GM12878 (cell line): ENCODE results near the gene SEMA4F. TPM values are rescaled to one million over a fixed set of nuclear protein-coding genes. Genes with fewer than 3 reads are reported as not detected.

Experiments
- ATAC-seq: fragments of 200-7000 bp; cut with Tn5 transposase; 3 replicates; pipeline ENCODE4 v1.9.1; 2020; ENCODE audit warnings: mild to moderate bottlenecking, moderate library complexity
- BruUV-seq: library from RNA; stranded (reverse); fragments of 400-500 nt; replicated peaks from 2 replicates; lab custom pipeline; 2021; lab: Mats Ljungman, UMichigan
- CTCF ChIA-PET: fragments of 300-600 bp; sonication (Branson Sonifier 250); formaldehyde crosslinking; extraction: SDS; loops from one replicate; lab custom pipeline; 2021; ENCODE audit warnings: inconsistent platforms; lab: Yijun Ruan, JAX
- POLR2A ChIA-PET: fragments of 350-600 bp; formaldehyde crosslinking; extraction: SDS; loops from one replicate; lab custom pipeline; 2021; ENCODE audit warnings: inconsistent platforms; lab: Charles Lee
- RAD21 ChIA-PET: fragments of 300-600 bp; sonication (Branson Sonifier 250); formaldehyde crosslinking; loops from one replicate; lab custom pipeline; 2023; ENCODE audit warnings: antibody characterized with exemption; ENCODE audit not compliant: unreplicated experiment; lab: Charles Lee
- SMC1A ChIA-PET: fragments of 300-600 bp; sonication (Branson Sonifier 250); formaldehyde crosslinking; loops from one replicate; lab custom pipeline; 2023; ENCODE audit not compliant: unreplicated experiment, uncharacterized antibody; lab: Charles Lee
- DNase-seq: peaks from one replicate; pipeline ENCODE4 v3.0.0-alpha.2; 2011; ENCODE audit warnings: low read depth, low spot score
- FAIRE-seq: peaks from 3 replicates; lab custom pipeline; 2011; peaks lifted over from hg19 to GRCh38; lab: Jason Lieb, UNC
- H2AFZ ChIP-seq: 2 replicates; pipeline ENCODE4 v1.6.0; 2011; ENCODE audit warnings: low read depth, low read length, control low read depth; ENCODE audit not compliant: control insufficient read depth
- H3K27ac ChIP-seq: 2 replicates; pipeline ENCODE4 v1.5.1; 2011; ENCODE audit warnings: control low read depth; ENCODE audit not compliant: control insufficient read depth, insufficient read depth
- H3K27me3 ChIP-seq, 2 experiments: replicated peaks in 1 of 2; 2 replicates each; pipeline versions ENCODE4 v1.6.0 to v1.6.1; 2011; ENCODE audit warnings: low read length in 1 of 2; ENCODE audit not compliant: control insufficient read depth in 2 of 2, insufficient read depth in 2 of 2
- H3K36me3 ChIP-seq, 2 experiments: 2 replicates each; pipeline ENCODE4 v1.5.1; 2011; ENCODE audit warnings: low read length in 1 of 2; ENCODE audit not compliant: control insufficient read depth in 2 of 2, insufficient read depth in 2 of 2
- H3K4me1 ChIP-seq: 2 replicates; pipeline ENCODE4 v1.6.1; 2011; ENCODE audit warnings: mild to moderate bottlenecking, low read length, moderate library complexity, mixed read lengths; ENCODE audit not compliant: control insufficient read depth, insufficient read depth
- H3K4me2 ChIP-seq: 2 replicates; pipeline ENCODE4 v1.6.0; 2011; ENCODE audit warnings: control low read depth; ENCODE audit not compliant: control insufficient read depth, insufficient read depth
- H3K4me3 ChIP-seq: fragments of 200-600 bp; sonication (generic); 2 replicates; pipeline ENCODE4 v1.5.1; 2016
- H3K79me2 ChIP-seq: 2 replicates; pipeline ENCODE4 v1.6.0; 2011; ENCODE audit warnings: low read length; ENCODE audit not compliant: control insufficient read depth, insufficient read depth
- H3K9ac ChIP-seq: 2 replicates; pipeline ENCODE4 v1.8.0; 2011; ENCODE audit warnings: low read length, control low read depth, mixed read lengths; ENCODE audit not compliant: control insufficient read depth, insufficient read depth
- H3K9me3 ChIP-seq: replicated peaks from 3 replicates; pipeline ENCODE4 v1.5.1; 2011; ENCODE audit warnings: mild to moderate bottlenecking, low read length; ENCODE audit not compliant: control insufficient read depth, insufficient read depth
- H4K20me1 ChIP-seq: 2 replicates; pipeline ENCODE4 v1.6.0; 2011; ENCODE audit not compliant: control insufficient read depth, insufficient read depth
- ASH2L ChIP-seq: fragments of 300-600, 200-600 bp; sonication (generic); IDR thresholded peaks from 2 replicates; pipeline ENCODE4 v1.6.1; 2017; ENCODE audit warnings: low read depth, mild to moderate bottlenecking, borderline replicate concordance
- ATF7 ChIP-seq: fragments of 450-650 bp; IDR thresholded peaks from 2 replicates; pipeline ENCODE4 v1.6.1; 2016; ENCODE audit warnings: low read depth, mild to moderate bottlenecking
- CREM ChIP-seq: IDR thresholded peaks from 2 replicates; pipeline ENCODE4 v1.6.1; 2014; ENCODE audit warnings: antibody characterized with exemption, low read depth
- LARP7 ChIP-seq: fragments of 450-650 bp; IDR thresholded peaks from 2 replicates; pipeline ENCODE4 v1.6.1; 2017; ENCODE audit warnings: mild to moderate bottlenecking
- MEF2A ChIP-seq: IDR thresholded peaks from 2 replicates; pipeline ENCODE4 v1.6.1; 2011; ENCODE audit warnings: low read depth, mild to moderate bottlenecking, low read length, moderate library complexity; ENCODE audit not compliant: insufficient read depth
- NBN ChIP-seq: fragments of 450-650 bp; IDR thresholded peaks from 2 replicates; pipeline ENCODE4 v1.6.1; 2016
- NR2C2 ChIP-seq: IDR thresholded peaks from 2 replicates; pipeline ENCODE4 v1.6.1; 2011; ENCODE audit warnings: borderline replicate concordance, low read depth; ENCODE audit not compliant: control insufficient read depth, insufficient read length
- POU2F2 ChIP-seq: IDR thresholded peaks from 3 replicates; pipeline ENCODE4 v1.6.1; 2011; ENCODE audit warnings: low read depth, mild to moderate bottlenecking, low read length, borderline replicate concordance
- SMARCA5 ChIP-seq: fragments of 450-650 bp; IDR thresholded peaks from 2 replicates; pipeline ENCODE4 v1.6.1; 2017; ENCODE audit warnings: mild to moderate bottlenecking
- ZNF622 ChIP-seq: fragments of 450-650 bp; IDR thresholded peaks from 2 replicates; pipeline ENCODE4 v1.6.1; 2017; ENCODE audit warnings: mild to moderate bottlenecking, inconsistent platforms
- WGBS: methylation state at CpG from one replicate; pipeline ENCODE4 v1.1.6; 2016; ENCODE audit warnings: low lambda C conversion rate; ENCODE audit not compliant: insufficient replicate concordance, insufficient coverage; ENCODE audit errors: missing lambda C conversion rate; 5-methylcytosine and 5-hydroxymethylcytosine counted together
- in situ Hi-C: fragments of 300-500 bp; cut with MboI; formaldehyde crosslinking; loops from 9 replicates; pipeline ENCODE4 v1.14.3; 2018; ENCODE audit warnings: mixed read lengths
- intact Hi-C: fragments of 100-400 bp; cut with micrococcal nuclease; formaldehyde crosslinking; loops from one replicate; pipeline ENCODE4 v1.14.2; 2022; ENCODE audit not compliant: unreplicated experiment
- polyA plus RNA-seq, 11 experiments: library from polyadenylated mRNA; depleted of rRNA in 4 of 11; unstranded in 6 of 11; stranded (reverse) in 5 of 11; fragments of >200 nt; fragmentation: Nextera tagmentation in 4 of 11; fragmentation: Illumina TruSeq in 1 of 11; extraction: Ambion mirVana in 4 of 11; extraction: Trizol in 1 of 11; gene quantifications; 1 replicate in 1 of 11; 2 replicates in 10 of 11; pipeline versions ENCODE4 v1.2.1 to v1.2.3, GENCODE V29; 2011 to 2016; ENCODE audit warnings: inconsistent platforms in 2 of 11, missing spikeins in 2 of 11, low read depth in 1 of 11
- total RNA-seq, 4 experiments: library from RNA; depleted of rRNA in 3 of 4; stranded (reverse); fragments of >200 nt in 3 of 4; fragmentation: Illumina TruSeq in 1 of 4; extraction: Trizol in 1 of 4; gene quantifications; 2 replicates each; pipeline versions ENCODE4 v1.2.1 to v1.2.3, GENCODE V29; 2013 to 2021
- TF ChIP-seq, protein P1 (sequence below): IDR thresholded peaks from 2 replicates; pipeline ENCODE4 v1.6.1; 2011; ENCODE audit warnings: borderline replicate concordance, low read depth, mild to moderate bottlenecking, moderate library complexity, low read length; ENCODE audit not compliant: insufficient read depth, poor library complexity, severe bottlenecking
- TF ChIP-seq, protein P2 (sequence below): IDR thresholded peaks from 2 replicates; pipeline ENCODE4 v1.6.1; 2012; ENCODE audit warnings: improper control_type of control experiment, low read depth, low read length; ENCODE audit not compliant: insufficient replicate concordance

Gene SEMA4F
- total and polyA plus RNA-seq, 10 of the 15 experiments (the other 5 are each of a cell fraction or from before 2014, with no cell fraction given), result 0.26 to 3.0 (median 2.1) TPM

DNA sequence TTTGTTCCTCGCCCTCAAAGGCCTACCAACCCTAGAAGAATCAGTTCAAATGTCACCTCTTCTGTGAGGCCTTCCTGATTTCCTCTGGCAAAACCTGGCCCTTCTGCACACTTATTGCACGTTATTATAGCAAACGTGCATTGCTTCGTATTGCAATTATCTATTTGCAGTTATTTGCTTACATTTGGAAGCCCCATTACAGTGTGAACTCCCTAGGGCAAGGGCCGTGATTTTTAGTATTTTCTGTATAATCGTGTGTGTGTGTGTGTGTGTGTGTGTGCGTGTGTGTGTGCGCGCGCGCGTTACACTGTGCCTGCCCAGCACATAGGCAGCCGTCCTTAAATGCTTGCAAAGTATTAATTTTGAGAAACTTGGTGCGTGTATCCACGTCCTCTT lies 460 bp upstream of the SEMA4F start:
- Histone ChIP-seq H3K36me3 (no peaks in the 10 kb centered on the region), H3K9me3 (no peaks in the 10 kb centered on the region)
- 0 out of 2 replicates have a peak, but pooled peaks have one; percentile 47 for TF ChIP-seq NBN
- TF ChIP-seq, protein P1, sequence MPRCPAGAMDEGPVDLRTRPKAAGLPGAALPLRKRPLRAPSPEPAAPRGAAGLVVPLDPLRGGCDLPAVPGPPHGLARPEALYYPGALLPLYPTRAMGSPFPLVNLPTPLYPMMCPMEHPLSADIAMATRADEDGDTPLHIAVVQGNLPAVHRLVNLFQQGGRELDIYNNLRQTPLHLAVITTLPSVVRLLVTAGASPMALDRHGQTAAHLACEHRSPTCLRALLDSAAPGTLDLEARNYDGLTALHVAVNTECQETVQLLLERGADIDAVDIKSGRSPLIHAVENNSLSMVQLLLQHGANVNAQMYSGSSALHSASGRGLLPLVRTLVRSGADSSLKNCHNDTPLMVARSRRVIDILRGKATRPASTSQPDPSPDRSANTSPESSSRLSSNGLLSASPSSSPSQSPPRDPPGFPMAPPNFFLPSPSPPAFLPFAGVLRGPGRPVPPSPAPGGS, result no peak
- no peak for TF ChIP-seq ASH2L
- TF ChIP-seq, protein P2, sequence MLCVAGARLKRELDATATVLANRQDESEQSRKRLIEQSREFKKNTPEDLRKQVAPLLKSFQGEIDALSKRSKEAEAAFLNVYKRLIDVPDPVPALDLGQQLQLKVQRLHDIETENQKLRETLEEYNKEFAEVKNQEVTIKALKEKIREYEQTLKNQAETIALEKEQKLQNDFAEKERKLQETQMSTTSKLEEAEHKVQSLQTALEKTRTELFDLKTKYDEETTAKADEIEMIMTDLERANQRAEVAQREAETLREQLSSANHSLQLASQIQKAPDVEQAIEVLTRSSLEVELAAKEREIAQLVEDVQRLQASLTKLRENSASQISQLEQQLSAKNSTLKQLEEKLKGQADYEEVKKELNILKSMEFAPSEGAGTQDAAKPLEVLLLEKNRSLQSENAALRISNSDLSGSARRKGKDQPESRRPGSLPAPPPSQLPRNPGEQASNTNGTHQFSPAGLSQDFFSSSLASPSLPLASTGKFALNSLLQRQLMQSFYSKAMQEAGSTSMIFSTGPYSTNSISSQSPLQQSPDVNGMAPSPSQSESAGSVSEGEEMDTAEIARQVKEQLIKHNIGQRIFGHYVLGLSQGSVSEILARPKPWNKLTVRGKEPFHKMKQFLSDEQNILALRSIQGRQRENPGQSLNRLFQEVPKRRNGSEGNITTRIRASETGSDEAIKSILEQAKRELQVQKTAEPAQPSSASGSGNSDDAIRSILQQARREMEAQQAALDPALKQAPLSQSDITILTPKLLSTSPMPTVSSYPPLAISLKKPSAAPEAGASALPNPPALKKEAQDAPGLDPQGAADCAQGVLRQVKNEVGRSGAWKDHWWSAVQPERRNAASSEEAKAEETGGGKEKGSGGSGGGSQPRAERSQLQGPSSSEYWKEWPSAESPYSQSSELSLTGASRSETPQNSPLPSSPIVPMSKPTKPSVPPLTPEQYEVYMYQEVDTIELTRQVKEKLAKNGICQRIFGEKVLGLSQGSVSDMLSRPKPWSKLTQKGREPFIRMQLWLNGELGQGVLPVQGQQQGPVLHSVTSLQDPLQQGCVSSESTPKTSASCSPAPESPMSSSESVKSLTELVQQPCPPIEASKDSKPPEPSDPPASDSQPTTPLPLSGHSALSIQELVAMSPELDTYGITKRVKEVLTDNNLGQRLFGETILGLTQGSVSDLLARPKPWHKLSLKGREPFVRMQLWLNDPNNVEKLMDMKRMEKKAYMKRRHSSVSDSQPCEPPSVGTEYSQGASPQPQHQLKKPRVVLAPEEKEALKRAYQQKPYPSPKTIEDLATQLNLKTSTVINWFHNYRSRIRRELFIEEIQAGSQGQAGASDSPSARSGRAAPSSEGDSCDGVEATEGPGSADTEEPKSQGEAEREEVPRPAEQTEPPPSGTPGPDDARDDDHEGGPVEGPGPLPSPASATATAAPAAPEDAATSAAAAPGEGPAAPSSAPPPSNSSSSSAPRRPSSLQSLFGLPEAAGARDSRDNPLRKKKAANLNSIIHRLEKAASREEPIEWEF, result no peak
- no peak for TF ChIP-seq MEF2A
- 0 out of 2 replicates have a peak, but pooled peaks have one; percentile 14 for TF ChIP-seq ATF7
- 0 out of 2 replicates have a peak, but pooled peaks have one; percentile 25 for TF ChIP-seq SMARCA5
- no peak for TF ChIP-seq ZNF622
- TF ChIP-seq POU2F2, result 0 out of 3 replicates have a peak, but pooled peaks have one; percentile 34
- 0 out of 2 replicates have a peak, but pooled peaks have one; percentile 15 for TF ChIP-seq CREM
- TF ChIP-seq LARP7, result peak; percentile 55; the same call in 1 of the 2 replicates
- TF ChIP-seq NR2C2, result no peak
- TF ChIP-seq, all 136 proteins: peak for 6
- intact Hi-C loops (no loop called here), in situ Hi-C loops (no loop called here)
- POLR2A ChIA-PET, result interaction anchor here (0.9 kb wide), 1 partner anchor 102 kb away, joined by 3 read pairs; no protein-coding TSS in a partner anchor
- H2AFZ ChIP-seq, result peak overlapping the region; percentile 93
- DNase-seq, result no peak
- no peaks in the 10 kb centered on the region for H4K20me1 ChIP-seq
- no peaks in the 10 kb centered on the region for H3K27me3 ChIP-seq
- H3K9ac ChIP-seq, result no peak overlapping the region
- RAD21 ChIA-PET, result interaction anchor here (1.0 kb wide), 1 partner anchor 64 kb away, joined by 3 read pairs; no protein-coding TSS in a partner anchor
- SMC1A ChIA-PET, result interaction anchor here (0.8 to 1.0 kb wide), 3 partner anchors 13 to 36 kb away, joined by 3 read pairs; no protein-coding TSS in a partner anchor
- H3K27ac ChIP-seq, result no peak overlapping the region
- H3K4me3 ChIP-seq, result peak overlapping the region; percentile 78
- no peak for FAIRE-seq
- ATAC-seq, result peak; percentile 34
- CTCF ChIA-PET, result interaction anchor here (0.7 to 1.6 kb wide), 4 partner anchors 9 to 184 kb away, joined by 4 to 7 read pairs (median 4); no protein-coding TSS in a partner anchor
- WGBS, result 1% methylated on average over 15 of the region's 15 CpGs
- H3K79me2 ChIP-seq, result no peaks in the 10 kb centered on the region
- peak overlapping the region; percentile 98 for H3K4me2 ChIP-seq
- BruUV-seq, result no TSS peak
- H3K4me1 ChIP-seq, result peaks cover 8% of the 10 kb centered on the region
